Measurements from ENCODE around the gene COPG1.

Gene COPG1

GRCh38 chr3:129278966-129279906 is 29.8 kb downstream of the COPG1 start:
- no peak for DNase-seq (ENCODE audit: low read depth)

DNA sequence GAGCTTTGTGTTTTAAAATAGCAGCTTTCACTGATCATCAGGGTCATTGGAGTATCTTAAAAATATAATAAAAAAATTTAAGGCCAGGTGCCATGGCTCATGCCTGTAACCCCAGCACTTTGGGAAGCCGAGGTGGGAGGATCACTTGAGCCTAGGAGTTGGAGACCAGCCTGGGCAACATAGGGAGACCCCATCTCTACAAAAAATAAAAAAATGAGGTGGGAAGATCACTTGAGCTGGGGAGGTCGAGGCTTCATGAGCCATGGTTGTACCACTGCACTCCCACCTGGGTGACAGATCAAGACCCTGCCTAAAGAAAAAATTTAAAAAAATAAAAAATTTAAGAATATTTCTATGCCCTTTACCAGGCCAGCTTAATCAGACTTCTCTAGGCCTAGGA is 30.8 kb downstream of the COPG1 start:
- DNase-seq (ENCODE audit: low read depth), result no peak

DNA sequence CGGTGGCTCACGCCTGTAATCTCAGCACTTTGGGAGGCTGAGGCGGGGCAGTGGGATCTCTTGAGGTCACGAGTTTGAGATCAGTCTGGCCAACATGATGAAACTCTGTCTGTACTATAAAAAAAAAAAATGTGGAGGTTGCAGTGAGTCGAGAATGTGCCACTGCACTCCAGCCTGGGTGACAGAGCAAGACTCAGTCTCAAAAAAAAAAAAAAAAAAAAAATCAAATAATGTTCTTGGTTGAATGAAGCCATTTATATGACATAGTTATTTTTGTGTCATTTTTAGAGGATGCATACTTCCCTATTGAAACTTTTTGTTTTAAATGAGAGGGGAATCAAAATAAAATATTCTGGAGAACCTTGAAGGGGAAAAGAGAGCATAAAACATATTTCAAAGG is 32.3 kb downstream of the COPG1 start:
- DNase-seq (ENCODE audit: low read depth), result no peak

DNA sequence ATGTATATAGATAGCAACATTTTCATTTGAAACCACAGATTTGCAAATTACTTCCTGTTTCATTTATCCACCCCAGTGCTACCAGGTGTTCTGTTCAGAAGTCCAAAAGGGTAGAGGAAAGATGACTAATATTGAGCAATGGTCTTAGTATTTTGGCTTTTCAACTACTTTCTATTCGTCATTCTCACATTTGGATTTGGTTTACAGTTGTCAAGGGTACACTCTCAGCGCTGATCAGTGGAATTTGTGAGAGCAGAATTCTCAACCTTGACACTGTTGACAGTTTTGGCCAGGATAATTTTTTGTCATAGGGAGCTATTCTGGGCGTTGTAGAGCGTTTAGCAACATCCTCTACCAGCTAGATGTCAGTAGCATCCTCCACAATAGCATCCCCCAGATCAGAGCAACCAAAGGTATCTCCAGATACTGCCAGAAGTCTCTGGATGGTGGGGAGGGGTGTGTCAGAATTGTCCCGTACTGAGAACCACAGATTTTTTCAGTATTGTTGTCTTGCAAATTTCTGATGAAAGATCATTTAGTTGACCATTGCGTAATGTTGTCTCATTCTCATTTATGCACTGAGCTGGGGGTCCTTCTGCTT is 33.4 kb downstream of the COPG1 start:
- peak; percentile 65 for DNase-seq (ENCODE audit: low read depth)

- DNase-seq (ENCODE audit: low read depth), result no peak
Measured at GRCh38 chr3:129286081-129286480, 36.7 kb downstream of the COPG1 start.

GRCh38 chr3:129288446-129288845 is 39.0 kb downstream of the COPG1 start:
- DNase-seq (ENCODE audit: low read depth), result no peak

GRCh38 chr3:129289201-129289921 is 40.0 kb downstream of the COPG1 start:
- peak; percentile 67 for DNase-seq (ENCODE audit: low read depth)

- DNase-seq (ENCODE audit: low read depth), result no peak
Measured at GRCh38 chr3:129291236-129291886, 42.0 kb downstream of the COPG1 start.

- DNase-seq (ENCODE audit: low read depth), result no peak
Measured at GRCh38 chr3:129295286-129295685, 45.9 kb downstream of the COPG1 start.

- no peak for DNase-seq (ENCODE audit: low read depth)
Measured at GRCh38 chr3:129304146-129304961, 54.9 kb downstream of the COPG1 start.

GRCh38 chr3:129304962-129305222 is 55.5 kb downstream of the COPG1 start:
- no peak for DNase-seq (ENCODE audit: low read depth)

GRCh38 chr3:129305592-129306091 is 56.2 kb downstream of the COPG1 start:
- peak; percentile 87 for DNase-seq (ENCODE audit: low read depth)

- DNase-seq (ENCODE audit: low read depth), result no peak
Measured at GRCh38 chr3:129308636-129309035, 59.2 kb downstream of the COPG1 start.

DNA sequence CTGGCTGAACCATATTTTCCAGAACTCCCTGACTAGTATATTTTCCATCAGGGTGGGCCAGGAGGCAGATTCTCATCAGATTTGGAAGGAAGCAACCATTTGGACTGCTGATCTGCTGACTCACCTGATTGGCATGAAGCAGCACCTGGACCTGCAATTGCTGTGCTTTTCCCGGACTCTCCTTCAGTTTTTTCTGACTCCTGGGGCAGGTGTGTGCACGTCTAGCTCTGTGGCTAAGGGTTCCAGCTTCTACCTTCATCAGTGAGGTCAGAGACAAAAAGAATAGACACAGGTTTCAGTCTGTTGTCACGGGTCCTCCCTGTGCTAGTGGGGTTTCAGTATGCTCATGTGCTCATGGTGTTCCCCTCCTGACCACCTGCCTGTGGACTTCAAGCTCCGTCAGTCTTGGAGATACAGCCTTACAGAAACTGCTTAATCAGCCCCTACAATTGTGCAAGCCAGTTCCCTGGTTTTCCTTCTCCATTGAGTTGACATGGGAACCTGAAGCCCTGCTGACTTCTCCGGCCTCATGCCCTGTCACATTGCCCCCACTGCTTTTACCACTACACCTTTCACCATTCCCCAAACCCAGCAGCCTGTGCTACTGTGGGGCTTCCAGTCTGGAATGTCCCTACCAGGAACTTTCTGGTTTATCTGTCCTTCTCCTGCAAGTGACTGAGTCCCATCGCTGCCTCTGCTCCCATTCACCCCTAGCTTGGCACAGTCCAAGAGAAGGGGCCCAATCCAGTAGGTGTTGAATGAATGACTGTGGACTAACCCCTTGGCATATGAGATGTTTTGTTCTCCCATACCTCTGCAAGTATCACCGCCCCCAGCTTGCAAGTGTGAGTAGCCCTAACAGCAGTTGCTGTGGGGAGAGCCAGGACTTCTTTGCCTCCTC is 61.0 kb downstream of the COPG1 start:
- no peak for DNase-seq (ENCODE audit: low read depth)

GRCh38 chr3:129311054-129311902 is 61.9 kb downstream of the COPG1 start:
- DNase-seq (ENCODE audit: low read depth), result no peak

GRCh38 chr3:129312021-129312639 is 62.7 kb downstream of the COPG1 start:
- DNase-seq (ENCODE audit: low read depth), result no peak

DNA sequence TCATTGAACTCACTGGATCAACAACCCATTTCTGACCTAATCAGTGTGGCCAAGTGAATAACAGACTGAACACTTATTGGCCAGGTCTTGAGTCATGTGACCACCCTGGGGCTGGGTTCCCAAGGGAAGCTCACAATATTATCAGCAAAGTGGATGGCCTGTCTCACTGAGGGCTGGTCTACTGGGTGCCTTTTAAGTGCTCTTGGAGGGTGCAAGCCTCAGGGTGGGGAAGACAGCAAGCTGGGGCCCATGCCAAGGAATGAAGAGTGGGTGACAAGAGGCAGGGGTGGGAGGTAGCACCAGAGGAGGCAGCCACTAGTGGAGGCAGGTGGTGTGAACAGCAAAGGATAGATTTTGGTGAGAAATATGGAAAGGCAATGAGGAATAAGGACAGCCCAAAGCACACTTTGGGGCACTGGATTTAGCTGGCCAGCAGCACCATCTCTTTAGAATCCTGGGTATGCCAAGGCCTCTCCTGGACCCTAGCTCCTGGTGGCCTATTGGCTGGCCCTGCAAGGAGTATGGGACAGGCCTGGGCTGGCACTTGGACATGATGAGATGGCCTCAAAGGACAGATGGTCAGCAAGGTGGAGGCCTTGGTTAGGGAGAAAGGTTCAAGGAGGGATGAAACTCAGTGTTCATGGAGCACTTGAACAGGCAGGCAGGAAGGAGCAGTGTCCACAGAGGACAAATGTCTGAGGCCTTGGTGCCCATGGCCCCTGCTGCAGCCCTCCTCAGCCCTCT is 63.4 kb downstream of the COPG1 start:
- DNase-seq (ENCODE audit: low read depth), result no peak

DNA sequence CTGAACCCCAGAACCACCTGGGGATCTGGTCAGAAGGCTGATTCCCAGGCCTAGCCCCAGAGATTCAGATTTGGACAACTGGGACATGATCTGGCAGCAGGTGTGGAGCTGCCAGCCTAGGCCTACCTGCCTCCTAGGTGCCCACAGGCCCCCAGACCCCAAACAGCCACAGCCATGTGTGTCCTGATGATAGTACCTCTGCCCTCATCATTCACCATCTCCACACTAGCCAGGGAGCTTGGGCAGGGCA is 63.9 kb downstream of the COPG1 start:
- no peak for DNase-seq (ENCODE audit: low read depth)
